Omental fat pad (tissue), 4 donors: ENCODE results near the gene RBM19. TPM values are rescaled to one million over a fixed set of nuclear protein-coding genes. Genes with fewer than 3 reads are reported as not detected.

Source experiments
- ATAC-seq: fragments of 150-250 bp; one replicate; pipeline ENCODE4 v1.9.1; 2016; ENCODE audit warnings: mild to moderate bottlenecking, moderate library complexity; ENCODE audit not compliant: low FRiP score
- DNase-seq: peaks from one replicate; pipeline ENCODE4 v3.0.0-alpha.2; 2019; ENCODE audit warnings: low spot score
- CTCF ChIP-seq, 3 donors: fragments of 450-650 bp; IDR thresholded peaks; one replicate each; pipeline ENCODE4 v1.5.1; 2016 to 2017; ENCODE audit warnings: antibody characterized with exemption in 3 of 3, mild to moderate bottlenecking in 3 of 3, moderate library complexity in 2 of 3
- small RNA-seq: library from RNA; depleted of rRNA; stranded (forward); fragments of <200 nt; gene quantifications from one replicate; pipeline ENCODE3, GENCODE V24; 2016
- total RNA-seq, 4 donors: library from RNA; depleted of rRNA; stranded (reverse); fragments of >200 nt; gene quantifications; one replicate each; pipeline ENCODE4 v1.1.0, GENCODE V29; 2016

The RBM19 gene
- total RNA-seq, 4 donors from 2014 or later, result 24.3 to 41.6 (median 28.7) TPM

- TF ChIP-seq CTCF (IDR thresholded peaks at IDR 0.05), result no peak
- no peak for DNase-seq
- no peak for ATAC-seq
These were observed 193.6 kb downstream of the RBM19 start for GRCh38 chr12:113772505-113773030.

GRCh38 chr12:113770389-113770865 lies 195.7 kb downstream of the RBM19 start:
- no peak for TF ChIP-seq CTCF (IDR thresholded peaks at IDR 0.05)
- ATAC-seq, result no peak
- no peak for DNase-seq

- ATAC-seq, result no peak
- DNase-seq, result no peak
- no peak for TF ChIP-seq CTCF (IDR thresholded peaks at IDR 0.05)
These were observed 196.8 kb downstream of the RBM19 start for GRCh38 chr12:113769305-113769704.

- TF ChIP-seq CTCF (IDR thresholded peaks at IDR 0.05), result no peak
- ATAC-seq (no peak), DNase-seq (no peak)
These were observed 197.3 kb downstream of the RBM19 start for GRCh38 chr12:113768850-113769249.

GRCh38 chr12:113766879-113767878 lies 198.9 kb downstream of the RBM19 start:
- no peak for TF ChIP-seq CTCF (IDR thresholded peaks at IDR 0.05)
- no peak for ATAC-seq
- DNase-seq, result no peak

Small RNA genes lying within 50 kb of the gene (small RNA-seq; reads per million reads assigned to genes)
- not detected for gene DYNLL1P4
